ENCODE data around the gene SMARCAD1.
A peak's percentile ranks its signal among the peaks of the same experiment; 100 is the strongest.

Gene SMARCAD1

DNA sequence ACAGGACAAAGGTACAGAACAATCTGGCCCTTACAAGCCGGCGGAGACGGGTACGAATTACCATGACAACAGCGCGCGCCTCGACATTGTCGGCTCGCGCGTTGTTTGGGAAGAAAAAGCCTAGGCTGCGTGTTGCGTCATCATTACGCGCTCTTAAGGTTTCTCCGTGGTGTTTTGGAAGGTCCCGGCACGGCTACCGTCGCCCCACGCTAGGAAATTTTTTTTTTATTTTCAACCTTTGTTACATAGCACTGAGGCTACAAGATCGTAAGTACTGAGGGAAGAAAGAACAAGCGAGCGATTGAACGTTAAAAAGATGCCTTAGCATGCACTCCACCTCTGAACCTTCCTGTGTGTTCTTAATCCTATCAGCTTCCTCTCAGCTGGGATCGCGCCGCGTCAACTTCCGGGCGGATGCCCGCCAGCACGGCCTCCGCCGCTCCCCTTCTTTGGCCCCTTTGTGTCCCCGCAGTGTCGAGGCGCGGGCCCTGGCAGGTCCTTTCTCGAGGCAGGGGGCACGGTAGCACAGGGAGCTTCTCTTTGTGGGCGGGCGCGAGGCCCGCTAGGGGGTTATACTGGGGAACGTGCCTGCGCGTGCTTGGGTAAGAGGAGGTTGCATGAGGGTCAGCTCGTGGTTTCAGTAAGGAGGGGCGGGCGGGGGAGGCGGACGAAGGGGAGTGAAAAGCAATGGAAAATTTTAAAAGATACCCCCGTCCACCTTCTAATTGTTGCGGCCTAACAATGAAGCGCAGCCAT, at the start of gene SMARCAD1 (continued):
- TF ChIP-seq INSM2 (tag by site-specific recombination; IDR thresholded peaks at IDR 0.05), result 0 out of 2 replicates have a peak, but pooled peaks have one; percentile 49
- no peak for TF ChIP-seq TRIM28 (IDR thresholded peaks at IDR 0.05; ENCODE audit: borderline replicate concordance, low read length)
- no peak for TF ChIP-seq ZNF146 (tag by site-specific recombination; IDR thresholded peaks at IDR 0.05)
- TF ChIP-seq ZNF2 (tag by site-specific recombination; IDR thresholded peaks at IDR 0.05), result peak; percentile 57; the same call in 1 of the 2 replicates
- no peak for TF ChIP-seq ZNF169 (tag by site-specific recombination; IDR thresholded peaks at IDR 0.05)
- no peak; the same call in 1 of the 2 replicates for TF ChIP-seq ZNF24 (tag by site-specific recombination; IDR thresholded peaks at IDR 0.05)
- peak; percentile 48; the same call in 1 of the 2 replicates for TF ChIP-seq ZFP69B (tag by site-specific recombination; IDR thresholded peaks at IDR 0.05)
- TF ChIP-seq ZSCAN16 (tag by site-specific recombination; IDR thresholded peaks at IDR 0.05), result no peak
- no peak for TF ChIP-seq GLI2 (tag by site-specific recombination; IDR thresholded peaks at IDR 0.05; ENCODE audit: borderline replicate concordance, low read depth)
- TF ChIP-seq, protein P1, sequence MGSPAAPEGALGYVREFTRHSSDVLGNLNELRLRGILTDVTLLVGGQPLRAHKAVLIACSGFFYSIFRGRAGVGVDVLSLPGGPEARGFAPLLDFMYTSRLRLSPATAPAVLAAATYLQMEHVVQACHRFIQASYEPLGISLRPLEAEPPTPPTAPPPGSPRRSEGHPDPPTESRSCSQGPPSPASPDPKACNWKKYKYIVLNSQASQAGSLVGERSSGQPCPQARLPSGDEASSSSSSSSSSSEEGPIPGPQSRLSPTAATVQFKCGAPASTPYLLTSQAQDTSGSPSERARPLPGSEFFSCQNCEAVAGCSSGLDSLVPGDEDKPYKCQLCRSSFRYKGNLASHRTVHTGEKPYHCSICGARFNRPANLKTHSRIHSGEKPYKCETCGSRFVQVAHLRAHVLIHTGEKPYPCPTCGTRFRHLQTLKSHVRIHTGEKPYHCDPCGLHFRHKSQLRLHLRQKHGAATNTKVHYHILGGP (tag by site-specific recombination; IDR thresholded peaks at IDR 0.05), result no peak
- no peak for TF ChIP-seq ZNF624 (tag by site-specific recombination; IDR thresholded peaks at IDR 0.05)
- no peak for TF ChIP-seq ZNF274 (IDR thresholded peaks at IDR 0.05; ENCODE audit: low read length)
- no peak for TF ChIP-seq ZNF274 (tag by site-specific recombination; IDR thresholded peaks at IDR 0.05; ENCODE audit: borderline replicate concordance)
- peak; percentile 19; the same call in 1 of the 2 replicates for TF ChIP-seq ZNF394 (tag by site-specific recombination; IDR thresholded peaks at IDR 0.05; ENCODE audit: borderline replicate concordance)
- no peak for TF ChIP-seq ZNF19 (tag by site-specific recombination; IDR thresholded peaks at IDR 0.05; ENCODE audit: low read depth)
- TF ChIP-seq, protein P2, sequence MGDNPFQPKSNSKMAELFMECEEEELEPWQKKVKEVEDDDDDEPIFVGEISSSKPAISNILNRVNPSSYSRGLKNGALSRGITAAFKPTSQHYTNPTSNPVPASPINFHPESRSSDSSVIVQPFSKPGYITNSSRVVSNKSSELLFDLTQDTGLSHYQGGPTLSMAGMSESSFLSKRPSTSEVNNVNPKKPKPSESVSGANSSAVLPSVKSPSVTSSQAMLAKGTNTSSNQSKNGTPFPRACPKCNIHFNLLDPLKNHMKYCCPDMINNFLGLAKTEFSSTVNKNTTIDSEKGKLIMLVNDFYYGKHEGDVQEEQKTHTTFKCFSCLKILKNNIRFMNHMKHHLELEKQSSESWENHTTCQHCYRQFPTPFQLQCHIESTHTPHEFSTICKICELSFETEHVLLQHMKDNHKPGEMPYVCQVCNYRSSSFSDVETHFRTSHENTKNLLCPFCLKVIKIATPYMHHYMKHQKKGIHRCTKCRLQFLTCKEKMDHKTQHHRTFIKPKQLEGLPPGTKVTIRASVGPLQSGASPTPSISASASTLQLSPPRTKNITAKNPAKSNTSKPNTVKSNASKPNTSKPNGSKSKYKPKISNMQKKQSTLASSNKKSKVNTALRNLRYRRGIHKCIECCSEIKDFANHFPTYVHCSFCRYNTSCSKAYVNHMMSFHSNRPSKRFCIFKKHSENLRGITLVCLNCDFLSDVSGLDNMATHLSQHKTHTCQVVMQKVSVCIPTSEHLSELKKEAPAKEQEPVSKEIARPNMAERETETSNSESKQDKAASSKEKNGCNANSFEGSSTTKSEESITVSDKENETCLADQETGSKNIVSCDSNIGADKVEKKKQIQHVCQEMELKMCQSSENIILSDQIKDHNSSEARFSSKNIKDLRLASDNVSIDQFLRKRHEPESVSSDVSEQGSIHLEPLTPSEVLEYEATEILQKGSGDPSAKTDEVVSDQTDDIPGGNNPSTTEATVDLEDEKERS (tag by site-specific recombination; IDR thresholded peaks at IDR 0.05), result no peak
- peak; percentile 38; the same call in 1 of the 2 replicates for TF ChIP-seq SP3 (tag by site-specific recombination; IDR thresholded peaks at IDR 0.05)
- TF ChIP-seq ZNF398 (tag by site-specific recombination; IDR thresholded peaks at IDR 0.05), result no peak
- TF ChIP-seq ZNF214 (tag by site-specific recombination; IDR thresholded peaks at IDR 0.05; ENCODE audit: borderline replicate concordance), result no peak
- peak; percentile 54 for TF ChIP-seq SP7 (tag by site-specific recombination; IDR thresholded peaks at IDR 0.05)
- no peak for TF ChIP-seq OVOL3 (tag by site-specific recombination; IDR thresholded peaks at IDR 0.05)
- no peak for TF ChIP-seq ZFP3 (tag by site-specific recombination; IDR thresholded peaks at IDR 0.05; ENCODE audit: low read depth)
- no peak for TF ChIP-seq SALL2 (tag by site-specific recombination; IDR thresholded peaks at IDR 0.05; ENCODE audit: borderline replicate concordance)
- no peak for TF ChIP-seq ZNF654 (tag by site-specific recombination; IDR thresholded peaks at IDR 0.05; ENCODE audit: low read depth)
- TF ChIP-seq ZNF211 (tag by site-specific recombination; IDR thresholded peaks at IDR 0.05; ENCODE audit: low read depth), result no peak
- TF ChIP-seq ZNF292 (tag by site-specific recombination; IDR thresholded peaks at IDR 0.05; ENCODE audit: borderline replicate concordance, low read depth), result no peak
- TF ChIP-seq ZSCAN5A (tag by site-specific recombination; IDR thresholded peaks at IDR 0.05), result no peak
- TF ChIP-seq ZBTB1 (tag by site-specific recombination; IDR thresholded peaks at IDR 0.05), result no peak
- TF ChIP-seq ZNF561 (tag by site-specific recombination; IDR thresholded peaks at IDR 0.05; ENCODE audit: borderline replicate concordance), result no peak
- TF ChIP-seq ZNF16 (tag by site-specific recombination; IDR thresholded peaks at IDR 0.05; ENCODE audit: low read depth), result no peak
- TF ChIP-seq ZNF433 (tag by site-specific recombination; IDR thresholded peaks at IDR 0.05; ENCODE audit: low read depth), result no peak
